HG03432 (cell line): Measurements from ENCODE around the gene NUP50.

Experiments used
- ATAC-seq: cut with Tn5 transposase; IDR thresholded peaks from one replicate; pipeline ENCODE4 v1.9.1; 2021; ENCODE audit warnings: mild to moderate bottlenecking, moderate library complexity; ENCODE audit not compliant: unreplicated experiment

The NUP50 gene

GRCh38 chr22:45192701-45193187 lies 29.0 kb downstream of the NUP50 start:
- ATAC-seq = no peak

- no peak for ATAC-seq
Observed at GRCh38 chr22:45194686-45195085, 31.0 kb downstream of the NUP50 start.

- no peak for ATAC-seq
Observed at GRCh38 chr22:45195616-45196015, 31.9 kb downstream of the NUP50 start.

- no peak for ATAC-seq
Observed at GRCh38 chr22:45196308-45196707, 32.6 kb downstream of the NUP50 start.

GRCh38 chr22:45196926-45197605 lies 33.3 kb downstream of the NUP50 start:
- ATAC-seq = no peak

GRCh38 chr22:45197606-45198462 lies 34.1 kb downstream of the NUP50 start:
- no peak for ATAC-seq

- no peak for ATAC-seq
Observed at GRCh38 chr22:45198463-45198795, 34.7 kb downstream of the NUP50 start.

- ATAC-seq = no peak
Observed at GRCh38 chr22:45199723-45200122, 36.0 kb downstream of the NUP50 start.

- ATAC-seq = no peak
Observed at GRCh38 chr22:45200230-45200629, 36.5 kb downstream of the NUP50 start.

GRCh38 chr22:45200860-45201511 lies 37.3 kb downstream of the NUP50 start:
- ATAC-seq = no peak

- ATAC-seq = no peak
Observed at GRCh38 chr22:45201678-45202332, 38.1 kb downstream of the NUP50 start.

GRCh38 chr22:45202333-45203149 lies 38.8 kb downstream of the NUP50 start:
- no peak for ATAC-seq

- no peak for ATAC-seq
Observed at GRCh38 chr22:45203150-45203951, 39.6 kb downstream of the NUP50 start.

GRCh38 chr22:45204241-45204640 lies 40.5 kb downstream of the NUP50 start:
- no peak for ATAC-seq

GRCh38 chr22:45204819-45205218 lies 41.1 kb downstream of the NUP50 start:
- ATAC-seq = no peak

- no peak for ATAC-seq
Observed at GRCh38 chr22:45205276-45205925, 41.7 kb downstream of the NUP50 start.

- no peak for ATAC-seq
Observed at GRCh38 chr22:45206233-45206632, 42.5 kb downstream of the NUP50 start.

GRCh38 chr22:45207533-45207932 lies 43.8 kb downstream of the NUP50 start:
- ATAC-seq = no peak
